Stimulated activated CD8-positive, alpha-beta memory T cell treated with anti-CD3 and anti-CD28 coated beads, Interleukin-15, amount 100 ng/mL, for 4 hours (primary cell): Measurements from ENCODE around the gene LRRC63.

Experiments
- DNase-seq, 2 donors: peaks; one replicate each; pipeline ENCODE4 v3.0.0-alpha.2; 2020; ENCODE audit warnings: low read depth in 2 of 2

The LRRC63 gene

GRCh38 chr13:46310066-46310465 is 98.3 kb downstream of the LRRC63 start:
- DNase-seq = no peak

GRCh38 chr13:46311217-46311616 is 99.5 kb downstream of the LRRC63 start:
- no peak for DNase-seq

- no peak for DNase-seq
These were observed 101.3 kb downstream of the LRRC63 start for GRCh38 chr13:46313024-46313423.

GRCh38 chr13:46313432-46314257 is 101.9 kb downstream of the LRRC63 start:
- DNase-seq = no peak

- DNase-seq = no peak
These were observed 102.9 kb downstream of the LRRC63 start for GRCh38 chr13:46314587-46314986.

- no peak for DNase-seq
These were observed 103.3 kb downstream of the LRRC63 start for GRCh38 chr13:46315036-46315435.

GRCh38 chr13:46315491-46316075 is 103.9 kb downstream of the LRRC63 start:
- no peak for DNase-seq

- no peak for DNase-seq
These were observed 105.4 kb downstream of the LRRC63 start for GRCh38 chr13:46317120-46317519.

- DNase-seq = no peak
These were observed 107.3 kb downstream of the LRRC63 start for GRCh38 chr13:46318986-46319385.

- DNase-seq = no peak
These were observed 108.7 kb downstream of the LRRC63 start for GRCh38 chr13:46320406-46320805.

GRCh38 chr13:46320821-46321220 is 109.1 kb downstream of the LRRC63 start:
- DNase-seq = no peak

- DNase-seq = peak; percentile 37 to 52
These were observed 109.9 kb downstream of the LRRC63 start for GRCh38 chr13:46321494-46322225.

- DNase-seq = no peak
These were observed 113.2 kb downstream of the LRRC63 start for GRCh38 chr13:46324976-46325375.
